Fibroblast of skin of back (primary cell): ENCODE results near the gene ATG13. TPM values are rescaled to one million over a fixed set of nuclear protein-coding genes. Genes with fewer than 3 reads are reported as not detected.
"Not testable (repeated sequence)": the region's sequence is repeated elsewhere in the genome, so short reads cannot be mapped to it uniquely, and the experiment has no call there.

Experiments used
- DNase-seq: peaks from one replicate; pipeline ENCODE4 v3.0.0-alpha.2; 2013
- polyA plus RNA-seq, 2 experiments: library from polyadenylated mRNA; unstranded; fragments of 120-200 nt; gene quantifications; one replicate each; pipeline ENCODE4 v1.2.1, GENCODE V29; 2013; ENCODE audit not compliant: insufficient read length in 2 of 2

ATG13 gene
- 66.0 TPM for polyA plus RNA-seq (2013, experiment 1 of 2; ENCODE audit: insufficient read length)
- 58.0 TPM for polyA plus RNA-seq (2013, experiment 2 of 2; ENCODE audit: insufficient read length)

GRCh38 chr11:46617134-46617971 lies at the start of gene ATG13, which contains the start of gene HARBI1:
ATG13 (plus strand) TSS chr11:46617553; CDS start chr11:46644292, 26,739 bp downstream.
HARBI1 (minus strand) TSS chr11:46617227; CDS start chr11:46616237, 990 bp downstream.
- peak; percentile 88 for DNase-seq

- no peak for DNase-seq
Measured at GRCh38 chr11:46570790-46571398, 46.5 kb upstream of the ATG13 start.

- no peak for DNase-seq
Measured at GRCh38 chr11:46574656-46575055, 42.7 kb upstream of the ATG13 start.

- DNase-seq: no peak
Measured at GRCh38 chr11:46577058-46577457, 40.3 kb upstream of the ATG13 start.

GRCh38 chr11:46582588-46582987 lies 34.8 kb upstream of the ATG13 start:
- DNase-seq: no peak

GRCh38 chr11:46583513-46583912 lies 33.8 kb upstream of the ATG13 start:
- DNase-seq: not testable (repeated sequence)

GRCh38 chr11:46588131-46588530 lies 29.2 kb upstream of the ATG13 start:
- DNase-seq: no peak

GRCh38 chr11:46588915-46589314 lies 28.4 kb upstream of the ATG13 start:
- no peak for DNase-seq

GRCh38 chr11:46590740-46591605 lies 26.4 kb upstream of the ATG13 start:
- no peak for DNase-seq

GRCh38 chr11:46593550-46594373 lies 23.6 kb upstream of the ATG13 start, which contains the start of gene AMBRA1:
AMBRA1 (minus strand) TSS chr11:46594023; CDS start chr11:46548380, 45,643 bp downstream.
- DNase-seq: peak; percentile 91

- no peak for DNase-seq
Measured at GRCh38 chr11:46594374-46594700, 23.0 kb upstream of the ATG13 start.

GRCh38 chr11:46594785-46595184 lies 22.6 kb upstream of the ATG13 start:
- DNase-seq: no peak

GRCh38 chr11:46597155-46597554 lies 20.2 kb upstream of the ATG13 start:
- no peak for DNase-seq

GRCh38 chr11:46597609-46598219 lies 19.6 kb upstream of the ATG13 start:
- no peak for DNase-seq

GRCh38 chr11:46599340-46600193 lies 17.8 kb upstream of the ATG13 start:
- no peak for DNase-seq

GRCh38 chr11:46600194-46600960 lies 17.0 kb upstream of the ATG13 start:
- no peak for DNase-seq

- DNase-seq: no peak
Measured at GRCh38 chr11:46601129-46601528, 16.2 kb upstream of the ATG13 start.

GRCh38 chr11:46603704-46604308 lies 13.5 kb upstream of the ATG13 start:
- DNase-seq: no peak

- DNase-seq: no peak
Measured at GRCh38 chr11:46604796-46605195, 12.6 kb upstream of the ATG13 start.
